ENCODE data around the gene ZXDC.

ZXDC gene

GRCh38 chr3:126477061-126477380 lies 1.3 kb upstream of the ZXDC start:
- no peak for DNase-seq (ENCODE audit: extremely low read depth in 1 of 2, low read depth in 1 of 2)

DNA sequence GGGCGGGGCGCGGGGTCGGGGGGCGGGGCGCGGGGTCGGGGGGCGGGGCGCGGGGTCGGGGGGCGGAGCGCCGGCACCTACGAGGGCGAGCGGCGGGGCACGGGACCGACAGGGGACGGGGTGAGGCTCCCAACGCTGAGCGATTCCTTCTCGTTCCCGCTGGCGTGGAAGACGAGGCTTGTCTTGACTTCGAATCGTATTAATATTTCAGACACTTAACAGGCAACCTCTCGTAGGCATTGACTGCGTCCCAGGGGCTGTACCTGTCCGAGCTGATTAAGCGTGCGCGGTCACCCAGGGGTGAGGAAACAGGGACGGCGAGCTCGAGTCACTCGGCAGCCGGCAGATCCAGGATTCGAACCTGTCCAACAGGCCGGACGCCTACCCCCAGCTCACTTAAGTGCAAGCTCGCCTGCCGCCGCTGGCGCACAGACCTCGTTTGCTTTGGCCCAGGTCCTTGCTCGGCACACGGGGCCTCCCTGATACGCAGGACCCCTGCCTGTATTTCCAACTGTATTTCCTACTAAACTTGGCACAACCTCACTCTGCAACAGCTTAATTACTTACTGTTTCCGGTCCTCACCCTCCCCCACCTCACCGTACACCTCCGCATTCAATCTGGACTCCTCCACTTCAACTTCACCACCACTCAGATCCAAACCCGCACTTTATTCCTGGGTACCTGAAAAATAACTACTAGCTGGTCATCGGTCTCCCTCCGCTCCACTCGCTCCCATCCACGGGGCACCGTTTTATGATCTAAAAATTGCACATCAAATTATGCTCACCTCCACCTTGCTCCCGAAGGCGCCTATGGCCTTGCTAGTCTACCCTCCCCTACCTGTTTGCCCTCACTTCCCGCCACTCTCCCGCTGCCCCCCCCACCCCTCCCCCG lies 722 bp upstream of the ZXDC start:
- peak in 1 of 2 donors; percentile 34 for DNase-seq (ENCODE audit: extremely low read depth in 1 of 2, low read depth in 1 of 2)

- no peak for DNase-seq (ENCODE audit: extremely low read depth in 1 of 2, low read depth in 1 of 2)
Observed at GRCh38 chr3:126474498-126475412, 936 bp downstream of the ZXDC start.

- DNase-seq (ENCODE audit: extremely low read depth in 1 of 2, low read depth in 1 of 2), result no peak
Observed at GRCh38 chr3:126473292-126474168, 2.2 kb downstream of the ZXDC start.

- DNase-seq (ENCODE audit: extremely low read depth in 1 of 2, low read depth in 1 of 2), result no peak
Observed at GRCh38 chr3:126472277-126473006, 3.2 kb downstream of the ZXDC start.

DNA sequence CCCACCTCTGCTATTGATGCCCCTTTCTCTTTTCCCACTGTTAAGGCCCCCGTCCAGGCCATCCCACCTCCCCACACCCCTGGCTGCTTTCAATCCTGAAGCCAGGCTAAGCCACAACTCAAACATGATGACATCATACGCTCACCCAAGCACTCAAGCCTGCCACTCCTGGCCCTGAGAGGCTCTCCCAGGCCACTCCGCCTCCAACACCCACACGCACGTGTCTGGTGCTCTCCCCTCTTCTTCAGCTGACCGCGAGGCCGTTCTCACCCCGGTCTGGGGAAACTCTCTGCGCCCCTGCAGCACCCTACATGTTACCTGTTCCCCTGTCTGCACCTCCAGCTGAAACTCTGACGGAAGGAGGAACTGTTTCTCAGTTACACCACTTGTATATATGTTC lies 6.2 kb downstream of the ZXDC start:
- DNase-seq (ENCODE audit: extremely low read depth in 1 of 2, low read depth in 1 of 2), result no peak

- no peak for DNase-seq (ENCODE audit: extremely low read depth in 1 of 2, low read depth in 1 of 2)
Observed at GRCh38 chr3:126468028-126468891, 7.4 kb downstream of the ZXDC start.

GRCh38 chr3:126467611-126467955 lies 8.1 kb downstream of the ZXDC start:
- no peak for DNase-seq (ENCODE audit: extremely low read depth in 1 of 2, low read depth in 1 of 2)

- no peak for DNase-seq (ENCODE audit: extremely low read depth in 1 of 2, low read depth in 1 of 2)
Observed at GRCh38 chr3:126466886-126467610, 8.6 kb downstream of the ZXDC start.

DNA sequence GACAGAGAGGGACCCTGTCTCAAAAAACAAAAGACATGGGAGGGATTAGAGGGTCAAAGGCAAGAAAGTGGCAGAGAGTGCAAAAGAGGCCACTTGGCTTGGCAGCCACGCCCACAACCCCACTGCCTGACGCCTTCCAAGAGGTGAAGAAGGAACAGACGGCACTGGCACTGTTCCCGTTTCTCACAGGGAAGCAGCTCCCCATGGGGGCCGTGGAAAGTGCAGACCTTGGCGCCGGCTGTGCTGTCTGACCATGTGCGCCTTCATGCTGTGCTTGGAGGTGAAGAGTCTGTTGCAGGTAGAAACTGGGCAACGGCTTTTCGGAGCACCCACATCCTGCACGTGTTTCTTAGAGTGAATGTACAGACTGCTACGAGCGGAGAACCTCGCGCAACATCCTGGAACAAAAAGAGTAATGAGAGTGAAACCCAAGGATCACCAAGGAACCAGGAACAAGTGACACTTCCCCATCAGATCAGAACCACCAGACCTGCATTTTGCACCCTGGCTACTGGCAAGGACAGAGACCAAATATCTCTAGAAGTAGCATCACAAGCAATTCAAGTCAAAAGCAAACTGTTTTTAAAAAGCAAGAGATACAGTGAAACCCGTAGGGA lies 9.7 kb downstream of the ZXDC start:
- no peak for DNase-seq (ENCODE audit: extremely low read depth in 1 of 2, low read depth in 1 of 2)

- no peak for DNase-seq (ENCODE audit: extremely low read depth in 1 of 2, low read depth in 1 of 2)
Observed at GRCh38 chr3:126464997-126465396, 10.7 kb downstream of the ZXDC start.

DNA sequence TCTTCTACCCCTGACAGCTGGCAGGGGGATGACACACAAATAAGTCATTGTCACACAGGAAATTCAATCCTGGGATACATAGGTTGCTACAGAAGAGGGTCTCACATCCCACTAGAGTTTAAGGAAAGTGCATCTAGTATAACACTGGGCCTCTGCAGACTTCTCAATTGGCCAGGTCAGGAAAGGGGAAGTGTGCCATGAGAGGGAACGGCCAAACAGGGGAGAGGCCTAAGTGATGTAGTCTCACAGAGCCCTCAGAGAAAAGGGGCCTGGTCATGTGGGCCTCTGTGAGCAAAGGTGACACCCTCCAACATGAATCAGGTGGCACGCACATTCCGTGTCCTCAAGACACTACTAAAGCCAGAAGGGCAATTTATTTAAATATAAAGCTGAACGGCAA lies 11.2 kb downstream of the ZXDC start:
- DNase-seq (ENCODE audit: extremely low read depth in 1 of 2, low read depth in 1 of 2), result no peak

DNA sequence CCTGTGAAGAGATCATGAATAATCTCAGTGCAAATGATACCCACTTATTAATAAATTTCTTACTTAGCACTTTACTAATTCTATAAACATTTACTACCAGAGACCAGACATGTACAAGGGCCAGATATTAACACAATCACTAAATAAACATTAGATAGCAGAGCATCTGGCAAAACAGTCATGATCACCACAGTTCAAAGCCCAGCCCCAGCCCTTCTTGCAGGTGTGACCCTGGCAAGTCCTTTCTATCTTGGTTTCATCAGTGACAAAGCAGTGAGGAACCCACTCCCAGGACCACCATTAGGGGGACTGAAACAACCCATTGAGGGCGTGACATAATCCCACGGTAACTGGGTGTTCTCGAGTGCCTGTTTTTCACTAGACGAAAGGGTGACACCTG lies 11.6 kb downstream of the ZXDC start:
- DNase-seq (ENCODE audit: extremely low read depth in 1 of 2, low read depth in 1 of 2), result no peak

DNA sequence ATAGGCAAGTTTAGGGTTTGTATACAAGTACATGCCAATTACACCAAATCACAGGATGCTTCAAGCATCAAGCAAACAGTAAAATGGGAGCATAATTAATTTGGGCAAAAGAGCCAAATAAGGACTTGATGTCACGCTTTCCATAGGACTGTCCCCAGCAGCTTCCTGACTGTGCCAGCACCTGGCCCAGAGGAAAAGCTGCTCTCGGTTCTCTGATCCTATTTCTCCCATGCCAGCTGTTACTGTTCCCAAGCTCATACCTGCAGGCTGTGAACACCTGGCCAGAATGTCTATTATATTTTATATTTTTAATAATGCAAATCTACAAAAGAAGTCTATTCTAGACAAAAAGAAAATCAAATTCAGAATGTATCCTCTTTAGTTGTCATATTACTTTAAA lies 12.2 kb downstream of the ZXDC start:
- no peak for DNase-seq (ENCODE audit: extremely low read depth in 1 of 2, low read depth in 1 of 2)

- DNase-seq (ENCODE audit: extremely low read depth in 1 of 2, low read depth in 1 of 2), result no peak
Observed at GRCh38 chr3:126461450-126462070, 14.1 kb downstream of the ZXDC start.

DNA sequence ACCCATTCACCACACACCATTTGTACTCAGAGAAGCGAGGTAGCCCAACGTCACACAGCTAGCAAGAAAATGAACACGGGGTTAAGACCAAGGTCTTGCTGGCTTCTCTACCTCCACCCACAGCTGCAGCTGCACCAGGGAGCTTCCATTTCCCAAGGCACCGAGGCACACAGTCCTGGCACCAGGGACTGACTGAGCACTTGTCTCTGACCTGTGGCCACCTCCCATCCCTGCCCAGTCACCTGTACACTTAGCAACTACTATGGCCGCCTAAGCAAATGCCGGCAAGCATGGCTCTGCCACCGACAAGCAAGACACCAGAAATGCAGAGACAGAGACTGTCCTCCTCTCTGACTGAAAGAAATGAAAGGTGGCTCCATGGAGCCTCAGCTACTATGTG lies 15.3 kb downstream of the ZXDC start:
- no peak for DNase-seq (ENCODE audit: extremely low read depth in 1 of 2, low read depth in 1 of 2)

- DNase-seq (ENCODE audit: extremely low read depth in 1 of 2, low read depth in 1 of 2), result no peak
Observed at GRCh38 chr3:126459763-126460127, 15.9 kb downstream of the ZXDC start.

All from stimulated activated CD8-positive, alpha-beta memory T cell treated with anti-CD3 and anti-CD28 coated beads, Interleukin-7, amount 100 ng/mL, for 48 hours (primary cell).